22Rv1 (cell line): Measurements from ENCODE around the gene DPP6.
"Not testable (repeated sequence)": the region's sequence is repeated elsewhere in the genome, so short reads cannot be mapped to it uniquely, and the experiment has no call there.

Experiments
- H3K27ac ChIP-seq: fragments of 450-650 bp; 2 replicates; pipeline ENCODE4 v1.5.1; 2017
- ZFX ChIP-seq: fragments of 450-650 bp; IDR thresholded peaks from 2 replicates; pipeline ENCODE4 v1.6.1; 2017; ENCODE audit warnings: antibody characterized with exemption, borderline replicate concordance
- TF ChIP-seq, protein P1 (sequence below): fragments of 450-650 bp; IDR thresholded peaks from 2 replicates; pipeline ENCODE4 v1.5.1; 2017; ENCODE audit warnings: mild to moderate bottlenecking

Gene DPP6

DNA sequence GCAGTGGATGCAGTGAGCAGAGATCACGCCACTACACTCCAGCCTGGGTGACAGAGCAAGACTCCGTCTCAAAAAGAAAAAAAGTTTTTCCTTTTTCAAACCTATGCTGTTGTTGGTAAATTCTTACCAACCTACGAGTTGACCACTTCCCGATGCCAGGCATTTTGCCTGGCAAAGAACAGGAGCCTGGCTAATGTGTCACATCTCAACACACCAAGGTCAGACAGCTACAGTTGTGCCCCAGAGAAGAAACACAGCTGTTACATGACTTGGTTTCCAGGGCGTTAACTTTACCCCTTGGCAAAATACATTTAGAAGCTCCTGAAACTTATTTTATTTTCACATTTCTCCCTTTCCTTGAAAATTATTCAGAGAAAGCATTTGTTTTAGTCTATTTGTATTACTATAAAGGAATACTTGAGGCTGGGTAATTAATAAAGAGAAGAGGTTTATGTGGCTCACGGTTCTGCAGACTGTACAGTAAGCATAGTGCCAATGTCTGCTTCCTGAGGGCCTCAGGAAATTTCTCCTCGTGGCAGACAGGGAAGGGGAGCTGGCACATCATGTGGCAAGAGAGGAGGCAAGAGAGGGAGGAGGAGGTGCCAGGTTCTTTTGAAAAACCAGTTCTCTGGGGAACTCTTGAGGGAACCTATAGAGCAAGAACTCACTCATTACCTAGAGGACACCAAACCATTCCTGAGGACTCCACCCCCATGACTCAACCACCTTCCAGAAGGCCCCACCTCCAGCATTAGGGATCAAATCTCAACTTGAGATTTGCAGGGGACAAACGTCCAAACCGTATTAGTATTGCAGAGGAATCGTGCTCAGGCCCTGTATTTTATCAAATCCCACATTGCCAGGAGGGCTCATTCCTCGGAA lies 867.4 kb downstream of the DPP6 start:
- no peak for TF ChIP-seq ZFX
- TF ChIP-seq, protein P1, sequence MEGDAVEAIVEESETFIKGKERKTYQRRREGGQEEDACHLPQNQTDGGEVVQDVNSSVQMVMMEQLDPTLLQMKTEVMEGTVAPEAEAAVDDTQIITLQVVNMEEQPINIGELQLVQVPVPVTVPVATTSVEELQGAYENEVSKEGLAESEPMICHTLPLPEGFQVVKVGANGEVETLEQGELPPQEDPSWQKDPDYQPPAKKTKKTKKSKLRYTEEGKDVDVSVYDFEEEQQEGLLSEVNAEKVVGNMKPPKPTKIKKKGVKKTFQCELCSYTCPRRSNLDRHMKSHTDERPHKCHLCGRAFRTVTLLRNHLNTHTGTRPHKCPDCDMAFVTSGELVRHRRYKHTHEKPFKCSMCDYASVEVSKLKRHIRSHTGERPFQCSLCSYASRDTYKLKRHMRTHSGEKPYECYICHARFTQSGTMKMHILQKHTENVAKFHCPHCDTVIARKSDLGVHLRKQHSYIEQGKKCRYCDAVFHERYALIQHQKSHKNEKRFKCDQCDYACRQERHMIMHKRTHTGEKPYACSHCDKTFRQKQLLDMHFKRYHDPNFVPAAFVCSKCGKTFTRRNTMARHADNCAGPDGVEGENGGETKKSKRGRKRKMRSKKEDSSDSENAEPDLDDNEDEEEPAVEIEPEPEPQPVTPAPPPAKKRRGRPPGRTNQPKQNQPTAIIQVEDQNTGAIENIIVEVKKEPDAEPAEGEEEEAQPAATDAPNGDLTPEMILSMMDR: no peak
- no peak overlapping the region for H3K27ac ChIP-seq

DNA sequence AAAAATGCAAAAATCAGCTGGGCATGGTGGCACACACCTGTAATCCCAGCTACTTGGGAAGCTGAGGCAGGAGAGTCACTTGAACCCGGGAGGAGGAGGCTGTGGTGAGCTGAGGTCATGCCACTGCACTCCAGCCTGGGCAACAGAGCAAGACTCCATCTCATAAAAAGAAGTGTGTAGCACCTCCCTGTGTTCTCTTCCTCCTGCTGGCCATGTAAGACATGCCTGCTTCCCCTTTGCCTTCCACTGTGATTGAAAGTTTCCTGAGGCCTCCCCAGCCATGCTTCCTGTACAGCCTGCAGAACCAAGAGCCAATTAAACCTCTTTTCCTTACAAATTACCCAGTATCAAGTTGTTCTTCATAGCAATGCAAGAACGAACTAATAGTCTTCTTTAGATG lies 870.3 kb downstream of the DPP6 start:
- not testable (repeated sequence) for H3K27ac ChIP-seq

DNA sequence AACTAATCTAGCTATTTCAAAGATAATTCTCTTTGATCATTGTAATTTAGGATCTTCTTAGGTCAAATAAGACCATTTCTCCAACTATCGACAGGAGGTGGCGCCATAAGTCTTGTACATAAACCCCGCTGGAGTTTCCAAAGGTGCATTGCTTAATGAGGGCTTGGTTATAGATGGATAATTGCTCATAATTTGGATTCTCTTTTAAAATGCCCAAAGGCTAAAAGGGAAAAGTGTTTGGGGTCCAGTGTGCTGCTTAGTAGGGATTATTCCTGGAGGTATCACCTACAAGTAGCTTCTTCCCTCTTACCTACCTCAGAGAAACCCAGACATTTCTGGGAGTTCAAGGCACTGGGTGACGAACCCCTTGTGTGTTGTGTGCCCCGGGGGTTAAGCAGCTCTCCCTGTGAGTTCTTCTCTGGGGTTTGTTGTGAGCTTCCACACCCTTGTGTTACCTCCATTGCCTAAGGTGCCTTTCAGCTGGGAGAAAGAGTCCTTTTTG lies 875.5 kb downstream of the DPP6 start:
- TF ChIP-seq, protein P1: peak; percentile 87
- TF ChIP-seq ZFX: no peak
- peak overlapping the region; percentile 81 for H3K27ac ChIP-seq

DNA sequence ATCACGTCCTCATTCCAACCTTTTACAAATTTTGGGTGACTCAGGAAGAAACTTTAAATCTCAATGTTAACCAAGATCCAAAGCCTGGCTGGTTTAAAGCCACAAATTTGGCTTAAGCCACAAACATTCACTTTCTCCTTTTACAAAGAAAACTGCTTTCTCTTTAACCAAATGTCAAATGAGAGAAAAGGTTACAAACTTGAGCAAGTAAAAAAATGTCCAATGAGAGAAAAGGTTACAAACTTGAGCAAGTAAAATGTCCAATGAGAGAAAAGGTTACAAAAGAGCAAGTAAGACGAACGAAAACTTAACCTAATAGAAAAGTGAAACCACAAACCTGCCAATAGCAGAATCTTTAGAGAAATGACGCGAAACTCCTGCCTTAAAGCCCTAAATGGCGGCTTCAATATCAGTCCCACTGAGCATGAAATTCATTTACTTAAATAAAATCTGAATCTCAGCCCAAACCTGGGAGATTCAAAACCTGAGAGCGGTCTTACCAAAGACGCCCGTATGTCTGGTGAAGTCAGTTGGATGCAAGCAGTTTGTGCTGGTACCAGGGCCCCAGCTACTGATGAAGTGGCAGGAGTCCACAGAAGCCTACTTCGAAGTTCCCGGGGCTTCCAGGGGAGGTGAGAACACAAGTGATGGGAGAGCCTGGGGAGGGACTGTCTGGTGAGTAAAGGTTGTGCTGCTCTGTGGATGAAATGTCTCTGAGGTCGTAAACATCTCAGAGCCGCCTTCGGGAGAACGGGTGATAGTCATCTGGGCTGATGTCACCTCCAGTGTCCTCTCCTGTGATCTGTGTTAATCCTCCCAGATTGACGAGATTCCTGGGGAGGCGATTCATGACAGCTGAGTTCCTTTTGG lies 876.2 kb downstream of the DPP6 start:
- no peak for TF ChIP-seq ZFX
- TF ChIP-seq, protein P1: no peak
- H3K27ac ChIP-seq: peak overlapping the region; percentile 81

DNA sequence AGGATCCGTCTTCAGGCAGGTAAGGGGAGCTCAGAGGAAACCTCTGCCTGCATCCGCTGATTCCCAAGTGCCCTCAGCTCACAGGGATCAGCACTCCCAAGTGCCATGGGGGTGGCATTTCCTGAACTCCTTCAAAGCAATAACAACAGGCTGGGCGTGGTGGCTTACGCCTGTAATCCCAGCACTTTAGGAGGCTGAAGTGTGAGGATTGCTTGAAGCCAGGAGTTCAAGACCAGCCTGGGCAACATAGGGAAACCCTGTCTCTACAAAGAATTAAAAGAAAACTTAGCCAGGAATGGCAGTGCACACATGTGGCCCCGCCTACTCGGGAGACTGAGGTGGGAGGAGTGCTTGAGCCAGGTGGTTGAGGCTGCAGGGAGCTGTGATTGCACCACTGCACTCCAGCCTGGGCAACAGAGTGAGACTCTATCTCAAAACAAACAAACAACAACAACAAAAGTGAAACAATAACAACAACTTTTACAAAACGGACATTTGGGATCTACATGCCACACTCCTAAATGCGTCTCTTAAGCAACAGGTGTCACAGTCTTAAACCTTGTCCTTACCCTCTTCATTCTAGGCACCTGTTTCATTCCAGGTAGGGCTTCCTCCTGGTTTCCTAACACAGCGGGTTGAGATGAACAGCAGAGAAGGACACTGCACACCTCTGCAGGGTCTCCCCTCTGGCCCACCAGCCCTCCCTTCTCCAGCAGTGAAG lies 877.0 kb downstream of the DPP6 start:
- H3K27ac ChIP-seq: peak overlapping the region; percentile 81
- no peak for TF ChIP-seq ZFX
- TF ChIP-seq, protein P1: no peak

DNA sequence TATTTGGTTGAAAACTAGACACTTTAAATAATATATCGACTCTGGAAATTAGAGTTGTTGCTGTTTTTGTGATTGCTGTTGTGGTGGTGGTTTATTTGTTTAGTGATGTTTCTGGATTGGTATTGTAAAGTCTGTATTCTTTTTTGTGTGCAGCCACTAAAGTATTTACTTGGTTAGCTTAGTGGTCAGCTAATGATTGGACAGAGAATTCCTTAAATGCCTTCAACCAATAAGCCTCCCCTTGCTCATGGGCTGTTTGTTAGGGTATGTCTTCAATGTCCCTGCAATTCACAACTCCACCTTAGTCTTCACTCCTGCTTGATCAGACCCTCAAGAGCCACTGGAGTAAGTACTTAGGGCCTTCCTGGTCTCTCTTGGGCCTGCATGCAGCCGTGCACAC lies 879.7 kb downstream of the DPP6 start:
- TF ChIP-seq, protein P1: no peak
- no peak for TF ChIP-seq ZFX
- no peak overlapping the region for H3K27ac ChIP-seq

DNA sequence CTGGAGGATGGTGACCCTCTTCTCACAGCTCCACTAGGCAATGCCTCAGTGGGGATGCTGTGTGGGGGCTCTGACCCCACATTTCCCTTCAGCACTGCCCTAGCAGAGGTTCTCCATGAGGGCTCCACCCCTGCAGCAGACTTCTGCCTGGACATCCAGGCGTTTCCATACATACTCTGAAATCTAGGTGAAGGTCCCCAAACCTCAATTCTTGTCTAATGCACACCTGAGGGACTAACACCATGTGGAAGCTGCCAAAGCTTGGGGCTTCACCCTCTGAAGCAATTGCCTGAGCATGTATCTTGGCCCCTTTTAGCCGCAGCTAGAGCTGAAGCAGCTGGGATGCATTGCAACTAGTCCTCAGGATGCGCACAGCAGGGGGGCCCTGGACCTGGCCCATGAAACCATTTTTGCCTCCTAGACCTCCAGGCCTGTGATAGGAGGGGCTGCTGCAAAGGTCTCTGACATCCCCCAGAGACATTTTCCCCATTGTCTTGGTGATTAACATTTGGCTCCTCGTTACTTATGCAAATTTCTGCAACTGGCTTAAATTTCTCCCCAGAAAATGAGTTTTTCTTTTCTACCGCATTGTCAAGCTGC lies 882.3 kb downstream of the DPP6 start:
- H3K27ac ChIP-seq: not testable (repeated sequence)
